H1 (cell line): ENCODE results near the gene ORMDL1. TPM values are rescaled to one million over a fixed set of nuclear protein-coding genes. Genes with fewer than 3 reads are reported as not detected.

ENCODE experiments used
- ATF3 ChIP-seq: IDR thresholded peaks from 2 replicates; pipeline ENCODE4 v1.6.1; 2011; ENCODE audit warnings: low read depth, mild to moderate bottlenecking, low read length; ENCODE audit not compliant: insufficient read depth
- CHD7 ChIP-seq: fragments of 300-600 bp; sonication (generic); IDR thresholded peaks from 2 replicates; pipeline ENCODE4 v1.7.1; 2012; ENCODE audit warnings: low read length, moderate library complexity, mild to moderate bottlenecking, inconsistent platforms; ENCODE audit not compliant: insufficient replicate concordance
- EGR1 ChIP-seq: IDR thresholded peaks from 2 replicates; pipeline ENCODE4 v1.6.1; 2011; ENCODE audit warnings: low read depth, low read length, borderline replicate concordance
- HDAC6 ChIP-seq: IDR thresholded peaks from one replicate; pipeline ENCODE4 v1.7.1; 2012; ENCODE audit warnings: low read depth, mild to moderate bottlenecking, inconsistent platforms, low read length, moderate library complexity
- JUND ChIP-seq: IDR thresholded peaks from 2 replicates; pipeline ENCODE4 v1.6.1; 2011; ENCODE audit warnings: mild to moderate bottlenecking, improper control_type of control experiment, low read length
- MAX ChIP-seq: IDR thresholded peaks from 2 replicates; pipeline ENCODE4 v1.6.1; 2012; ENCODE audit warnings: inconsistent platforms
- NRF1 ChIP-seq: IDR thresholded peaks from 2 replicates; pipeline ENCODE4 v1.6.1; 2011; ENCODE audit warnings: mild to moderate bottlenecking, low read depth, low read length, improper control_type of control experiment
- PHF8 ChIP-seq: fragments of 200-600 bp; sonication (generic); conservative IDR thresholded peaks from 2 replicates; pipeline ENCODE4 v1.7.1; 2012; ENCODE audit warnings: low read depth, mild to moderate bottlenecking, inconsistent platforms, low read length, moderate library complexity
- TAF1 ChIP-seq: IDR thresholded peaks from 2 replicates; pipeline ENCODE4 v1.6.1; 2011; ENCODE audit warnings: mild to moderate bottlenecking, low read depth, low read length
- TAF7 ChIP-seq: optimal IDR thresholded peaks from 2 replicates; pipeline ENCODE3; 2011; ENCODE audit warnings: low read depth, mild to moderate bottlenecking, inconsistent platforms, low read length, moderate library complexity, borderline replicate concordance
- TBP ChIP-seq: IDR thresholded peaks from 2 replicates; pipeline ENCODE4 v1.6.1; 2011; ENCODE audit warnings: low read depth, low read length, improper control_type of control experiment
- TCF12 ChIP-seq: IDR thresholded peaks from 2 replicates; pipeline ENCODE4 v1.6.1; 2011; ENCODE audit warnings: low read depth, mild to moderate bottlenecking, low read length
- polyA plus RNA-seq, 7 experiments: library from polyadenylated mRNA; depleted of rRNA in 3 of 7; stranded (reverse) in 5 of 7; unstranded in 2 of 7; fragments of >200 nt in 5 of 7; fragments of 200-250 nt in 2 of 7; gene quantifications; 1 replicate in 5 of 7; 2 replicates in 1 of 7; 4 replicates in 1 of 7; pipeline versions ENCODE4 v1.2.1 to v1.2.3, GENCODE V29; 2011 to 2013; ENCODE audit warnings: missing spikeins in 2 of 7, mixed read lengths in 2 of 7
- total RNA-seq: library from RNA; stranded (reverse); fragmentation: NEBNext Ultra II Directional; extraction: Animal tissue kit (Norgen Biotek cat#: 25700); gene quantifications from 2 replicates; pipeline ENCODE4 v1.2.1, GENCODE V29; 2021

The ORMDL1 gene
- total and polyA plus RNA-seq, 2 of the 8 experiments (the other 6 are each of a cell fraction or from before 2014, with no cell fraction given), result 34.9 to 58.1 TPM

GRCh38 chr2:189799030-189799331, 14.8 kb upstream of the ORMDL1 start (continued):
- TF ChIP-seq CHD7 (no peak), TBP (no peak), TAF7 (no peak), TCF12 (no peak), NRF1 (no peak), JUND (no peak), PHF8 (no peak), ATF3 (no peak), EGR1 (no peak), MAX (no peak), HDAC6 (no peak), TAF1 (no peak)
